ENCODE measurements around the gene KMT2E.

Gene KMT2E

DNA sequence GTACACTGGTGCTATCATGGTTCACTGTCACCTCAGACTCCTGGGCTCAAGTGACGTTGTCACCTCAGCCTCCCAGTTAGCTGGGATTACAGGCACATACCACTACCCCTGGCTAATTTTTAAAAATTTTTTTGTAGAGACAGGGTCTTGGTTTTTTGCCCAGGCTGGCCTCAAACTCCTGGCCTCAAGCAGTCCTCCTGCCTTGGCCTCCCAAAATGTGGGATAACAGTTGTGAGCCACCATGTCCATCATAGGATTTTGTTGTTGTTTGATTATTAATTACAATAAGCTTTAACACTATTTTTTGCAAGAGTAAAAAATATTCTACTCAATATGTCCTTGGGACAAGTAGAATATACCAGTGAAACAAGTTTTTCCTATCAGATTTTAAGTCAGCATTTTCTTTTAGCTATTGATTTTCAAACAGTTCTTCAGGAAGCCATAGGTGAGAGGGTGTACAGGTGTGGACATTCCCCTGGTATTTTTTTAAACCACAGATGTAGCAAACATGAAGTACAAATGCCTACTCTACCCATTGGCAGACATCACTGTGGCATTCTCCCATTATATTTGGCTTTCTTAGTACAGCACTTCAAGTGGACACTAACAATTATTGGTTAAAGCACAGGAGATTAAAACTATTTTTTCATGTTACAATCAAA is 18.7 kb downstream of the KMT2E start:
- H3K4me3 ChIP-seq (ENCODE audit: insufficient read depth in 1 of 2, low read depth in 1 of 2, low read length in 2 of 2), result no peak overlapping the region
- WGBS, result no CpG with 5 or more reads among the region's 1 CpG
- no peak overlapping the region for H3K4me2 ChIP-seq (ENCODE audit: low read length, poor library complexity, severe bottlenecking)
- H3K27ac ChIP-seq (ENCODE audit: low read length, poor library complexity, severe bottlenecking), result no peak overlapping the region
- no peak overlapping the region for H2BK15ac ChIP-seq (ENCODE audit: low read depth, poor library complexity, severe bottlenecking)
- H2AK5ac ChIP-seq (ENCODE audit: low read length, severe bottlenecking), result no peak overlapping the region
- H3K27me3 ChIP-seq (ENCODE audit: control insufficient read depth in 1 of 2, insufficient read depth in 1 of 2, low read length in 2 of 2), result no peaks in the 10 kb centered on the region
- H3K4ac ChIP-seq (ENCODE audit: low read depth in 1 of 2, low read length in 2 of 2), result no peak overlapping the region
- no peak overlapping the region for H4K8ac ChIP-seq (ENCODE audit: low read length)
- peaks cover 6 to 12% of the 10 kb centered on the region in 2 experiments for H3K36me3 ChIP-seq (ENCODE audit: control insufficient read depth in 1 of 2, insufficient read depth in 2 of 2, low read depth in 1 of 2, low read length in 2 of 2)
- H2AFZ ChIP-seq (ENCODE audit: low read depth, low read length), result no peak overlapping the region
- DNase-seq, result no peak
- no peak overlapping the region for H3K23ac ChIP-seq (ENCODE audit: low read length in 2 of 2)
- H3K79me1 ChIP-seq (replicated peaks; ENCODE audit: low read length, poor library complexity, severe bottlenecking), result no peaks in the 10 kb centered on the region
- H3K4me1 ChIP-seq (ENCODE audit: control insufficient read depth, insufficient read depth, low read depth, low read length), result peaks cover 6% of the 10 kb centered on the region
- no peak overlapping the region for H3K14ac ChIP-seq (ENCODE audit: low read length in 2 of 2)
- H2BK120ac ChIP-seq (ENCODE audit: low read depth, low read length), result no peak overlapping the region
- H2BK12ac ChIP-seq (ENCODE audit: low read length in 2 of 2), result no peak overlapping the region
- H3K9me3 ChIP-seq (ENCODE audit: control insufficient read depth, low read length), result no peaks in the 10 kb centered on the region
- no peak overlapping the region for H3K18ac ChIP-seq (ENCODE audit: low read depth in 1 of 2, low read length in 2 of 2)
- H4K91ac ChIP-seq (ENCODE audit: low read length), result no peak overlapping the region
- no peak overlapping the region for H3K9ac ChIP-seq (ENCODE audit: low read length)
- H2BK5ac ChIP-seq (ENCODE audit: low read depth, low read length, poor library complexity, severe bottlenecking), result no peak overlapping the region

DNA sequence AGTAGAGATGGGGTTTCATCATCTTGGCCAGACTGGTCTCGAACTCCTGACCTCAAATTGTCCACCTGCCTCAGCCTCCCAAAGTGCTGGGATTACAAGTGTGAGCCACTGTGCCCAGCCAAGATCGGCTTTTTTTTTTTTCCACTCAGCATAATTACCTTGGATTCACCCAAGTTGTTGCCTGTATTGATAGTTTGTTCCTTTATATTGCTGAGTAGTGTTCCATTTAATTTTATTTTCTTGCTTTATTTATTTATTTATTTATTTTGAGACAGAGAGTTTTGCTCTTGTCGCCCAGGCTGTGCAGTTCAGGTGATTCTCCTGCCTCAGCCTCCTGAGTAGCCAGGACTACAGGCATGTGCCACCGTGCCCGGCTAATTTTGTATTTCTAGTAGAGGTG is 21.3 kb downstream of the KMT2E start:
- H3K36me3 ChIP-seq (ENCODE audit: control insufficient read depth in 1 of 2, insufficient read depth in 2 of 2, low read depth in 1 of 2, low read length in 2 of 2), result peaks cover 6 to 21% of the 10 kb centered on the region in 2 experiments
- H3K9ac ChIP-seq (ENCODE audit: low read length), result no peak overlapping the region
- H3K18ac ChIP-seq (ENCODE audit: low read depth in 1 of 2, low read length in 2 of 2), result no peak overlapping the region
- H3K4me3 ChIP-seq (ENCODE audit: insufficient read depth in 1 of 2, low read depth in 1 of 2, low read length in 2 of 2), result no peak overlapping the region
- no peak overlapping the region for H4K91ac ChIP-seq (ENCODE audit: low read length)
- H3K4me2 ChIP-seq (ENCODE audit: low read length, poor library complexity, severe bottlenecking), result no peak overlapping the region
- peaks cover 6% of the 10 kb centered on the region for H3K4me1 ChIP-seq (ENCODE audit: control insufficient read depth, insufficient read depth, low read depth, low read length)
- H2BK120ac ChIP-seq (ENCODE audit: low read depth, low read length), result no peak overlapping the region
- H3K4ac ChIP-seq (ENCODE audit: low read depth in 1 of 2, low read length in 2 of 2), result no peak overlapping the region
- H4K8ac ChIP-seq (ENCODE audit: low read length), result no peak overlapping the region
- H3K14ac ChIP-seq (ENCODE audit: low read length in 2 of 2), result no peak overlapping the region
- no peak overlapping the region for H2AK5ac ChIP-seq (ENCODE audit: low read length, severe bottlenecking)
- no peak overlapping the region for H2BK5ac ChIP-seq (ENCODE audit: low read depth, low read length, poor library complexity, severe bottlenecking)
- no peak overlapping the region for H2BK12ac ChIP-seq (ENCODE audit: low read length in 2 of 2)
- no peak overlapping the region for H2AFZ ChIP-seq (ENCODE audit: low read depth, low read length)
- 95% methylated on average over 3 of the region's 5 CpGs for WGBS
- H3K9me3 ChIP-seq (ENCODE audit: control insufficient read depth, low read length), result no peaks in the 10 kb centered on the region
- no peaks in the 10 kb centered on the region for H3K79me1 ChIP-seq (replicated peaks; ENCODE audit: low read length, poor library complexity, severe bottlenecking)
- H2BK15ac ChIP-seq (ENCODE audit: low read depth, poor library complexity, severe bottlenecking), result no peak overlapping the region
- H3K27me3 ChIP-seq (ENCODE audit: control insufficient read depth in 1 of 2, insufficient read depth in 1 of 2, low read length in 2 of 2), result no peaks in the 10 kb centered on the region
- no peak for DNase-seq
- H3K27ac ChIP-seq (ENCODE audit: low read length, poor library complexity, severe bottlenecking), result no peak overlapping the region
- H3K23ac ChIP-seq (ENCODE audit: low read length in 2 of 2), result no peak overlapping the region

- no peak overlapping the region for H2BK5ac ChIP-seq (ENCODE audit: low read depth, low read length, poor library complexity, severe bottlenecking)
- H2AFZ ChIP-seq (ENCODE audit: low read depth, low read length), result no peak overlapping the region
- H4K91ac ChIP-seq (ENCODE audit: low read length), result no peak overlapping the region
- H3K27me3 ChIP-seq (ENCODE audit: control insufficient read depth in 1 of 2, insufficient read depth in 1 of 2, low read length in 2 of 2), result no peaks in the 10 kb centered on the region
- no peak overlapping the region for H2BK12ac ChIP-seq (ENCODE audit: low read length in 2 of 2)
- H4K8ac ChIP-seq (ENCODE audit: low read length), result no peak overlapping the region
- no peak overlapping the region for H3K14ac ChIP-seq (ENCODE audit: low read length in 2 of 2)
- H3K18ac ChIP-seq (ENCODE audit: low read depth in 1 of 2, low read length in 2 of 2), result no peak overlapping the region
- H3K9me3 ChIP-seq (ENCODE audit: control insufficient read depth, low read length), result no peaks in the 10 kb centered on the region
- H3K9ac ChIP-seq (ENCODE audit: low read length), result no peak overlapping the region
- H3K4ac ChIP-seq (ENCODE audit: low read depth in 1 of 2, low read length in 2 of 2), result no peak overlapping the region
- no peak overlapping the region for H2BK120ac ChIP-seq (ENCODE audit: low read depth, low read length)
- no peak for DNase-seq
- no peak overlapping the region for H3K27ac ChIP-seq (ENCODE audit: low read length, poor library complexity, severe bottlenecking)
- peaks cover 2% of the 10 kb centered on the region for H3K79me1 ChIP-seq (replicated peaks; ENCODE audit: low read length, poor library complexity, severe bottlenecking)
- H3K23ac ChIP-seq (ENCODE audit: low read length in 2 of 2), result no peak overlapping the region
- H3K4me3 ChIP-seq (ENCODE audit: insufficient read depth in 1 of 2, low read depth in 1 of 2, low read length in 2 of 2), result no peak overlapping the region
- 92% methylated on average over 4 of the region's 5 CpGs for WGBS
- H3K4me2 ChIP-seq (ENCODE audit: low read length, poor library complexity, severe bottlenecking), result no peak overlapping the region
- H3K4me1 ChIP-seq (ENCODE audit: control insufficient read depth, insufficient read depth, low read depth, low read length), result peaks cover 6% of the 10 kb centered on the region
- H2BK15ac ChIP-seq (ENCODE audit: low read depth, poor library complexity, severe bottlenecking), result no peak overlapping the region
- H3K36me3 ChIP-seq (ENCODE audit: control insufficient read depth in 1 of 2, insufficient read depth in 2 of 2, low read depth in 1 of 2, low read length in 2 of 2), result peaks cover 9 to 32% of the 10 kb centered on the region in 2 experiments
- no peak overlapping the region for H2AK5ac ChIP-seq (ENCODE audit: low read length, severe bottlenecking)
These were observed 22.5 kb downstream of the KMT2E start for GRCh38 chr7:105036217-105037168.

DNA sequence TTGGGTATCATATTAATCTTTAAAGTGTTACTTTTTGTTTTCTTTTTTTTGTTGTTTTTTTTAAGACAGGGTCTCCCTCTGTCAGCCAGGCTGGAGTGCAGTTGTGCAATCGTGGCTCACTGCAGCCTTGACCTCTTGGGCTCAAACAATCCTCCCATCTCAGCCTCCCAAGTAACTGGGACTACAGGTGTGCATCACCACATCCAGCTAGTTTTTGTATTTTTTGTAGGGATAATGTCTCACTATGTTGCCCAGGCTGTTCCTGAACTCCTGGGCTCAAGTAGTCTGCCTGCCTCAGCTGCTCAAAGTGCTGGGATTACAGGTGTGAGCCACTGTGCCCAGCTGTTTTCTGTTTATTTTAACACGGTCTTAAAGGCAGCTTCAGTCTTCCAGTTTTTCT is 23.3 kb downstream of the KMT2E start:
- Histone ChIP-seq H4K91ac (ENCODE audit: low read length) (no peak overlapping the region), H3K36me3 (ENCODE audit: control insufficient read depth in 1 of 2, insufficient read depth in 2 of 2, low read depth in 1 of 2, low read length in 2 of 2) (peaks cover 13 to 40% of the 10 kb centered on the region in 2 experiments), H3K4me1 (ENCODE audit: control insufficient read depth, insufficient read depth, low read depth, low read length) (peaks cover 5% of the 10 kb centered on the region), H3K27ac (ENCODE audit: low read length, poor library complexity, severe bottlenecking) (no peak overlapping the region), H3K4me2 (ENCODE audit: low read length, poor library complexity, severe bottlenecking) (no peak overlapping the region), H4K8ac (ENCODE audit: low read length) (no peak overlapping the region), H3K23ac (ENCODE audit: low read length in 2 of 2) (no peak overlapping the region), H2AK5ac (ENCODE audit: low read length, severe bottlenecking) (no peak overlapping the region), H2BK5ac (ENCODE audit: low read depth, low read length, poor library complexity, severe bottlenecking) (no peak overlapping the region), H3K14ac (ENCODE audit: low read length in 2 of 2) (no peak overlapping the region), H2AFZ (ENCODE audit: low read depth, low read length) (no peak overlapping the region), H3K9ac (ENCODE audit: low read length) (no peak overlapping the region), H3K79me1 (replicated peaks; ENCODE audit: low read length, poor library complexity, severe bottlenecking) (peaks cover 2% of the 10 kb centered on the region), H3K4ac (ENCODE audit: low read depth in 1 of 2, low read length in 2 of 2) (no peak overlapping the region), H2BK120ac (ENCODE audit: low read depth, low read length) (no peak overlapping the region), H3K9me3 (ENCODE audit: control insufficient read depth, low read length) (no peaks in the 10 kb centered on the region), H2BK15ac (ENCODE audit: low read depth, poor library complexity, severe bottlenecking) (no peak overlapping the region), H3K18ac (ENCODE audit: low read depth in 1 of 2, low read length in 2 of 2) (no peak overlapping the region), H3K27me3 (ENCODE audit: control insufficient read depth in 1 of 2, insufficient read depth in 1 of 2, low read length in 2 of 2) (no peaks in the 10 kb centered on the region), H2BK12ac (ENCODE audit: low read length in 2 of 2) (no peak overlapping the region), H3K4me3 (ENCODE audit: insufficient read depth in 1 of 2, low read depth in 1 of 2, low read length in 2 of 2) (no peak overlapping the region)
- 50% methylated on average over 1 of the region's 2 CpGs for WGBS
- no peak for DNase-seq

Data from mesenchymal stem cell (in vitro differentiated cells and primary cell).